Endodermal cell (in vitro differentiated cells): Measurements from ENCODE around the gene ACSM6. TPM values are rescaled to one million over a fixed set of nuclear protein-coding genes. Genes with fewer than 3 reads are reported as not detected.

ENCODE experiments used
- DNase-seq: peaks from one replicate; pipeline ENCODE4 v3.0.0-alpha.2; 2017
- H3K27ac ChIP-seq: 2 replicates; pipeline ENCODE4 v1.5.1; 2013; ENCODE audit warnings: mild to moderate bottlenecking, low read depth, low read length, moderate library complexity
- H3K27me3 ChIP-seq: 2 replicates; pipeline ENCODE4 v1.6.1; 2013; ENCODE audit warnings: mild to moderate bottlenecking, low read length, moderate library complexity; ENCODE audit not compliant: insufficient read depth, control insufficient read depth, poor library complexity, severe bottlenecking
- H3K36me3 ChIP-seq: 2 replicates; pipeline ENCODE4 v1.7.0; 2013; ENCODE audit warnings: mild to moderate bottlenecking, low read length, moderate library complexity; ENCODE audit not compliant: control insufficient read depth, insufficient read depth
- H3K4me1 ChIP-seq: one replicate; pipeline ENCODE4 v1.7.0; 2013; ENCODE audit warnings: low read length; ENCODE audit not compliant: control insufficient read depth, insufficient read depth
- H3K4me3 ChIP-seq: 2 replicates; pipeline ENCODE4 v1.5.1; 2013; ENCODE audit warnings: mild to moderate bottlenecking, low read length, moderate library complexity
- H3K9ac ChIP-seq: 2 replicates; pipeline ENCODE4 v1.6.1; 2013; ENCODE audit warnings: mild to moderate bottlenecking, low read length, moderate library complexity; ENCODE audit not compliant: poor library complexity, severe bottlenecking; ENCODE audit errors: extremely low read depth
- H3K9me3 ChIP-seq: 2 replicates; pipeline ENCODE4 v1.6.1; 2013; ENCODE audit warnings: mild to moderate bottlenecking, low read length, moderate library complexity; ENCODE audit not compliant: control insufficient read depth
- H3K27ac Mint-ChIP-seq: 2 replicates; pipeline ENCODE4 v1.8.0; 2020; ENCODE audit warnings: mixed read lengths
- H3K27me3 Mint-ChIP-seq: 2 replicates; pipeline ENCODE4 v1.8.0; 2021; ENCODE audit warnings: mild to moderate bottlenecking, mixed read lengths; ENCODE audit not compliant: insufficient read depth
- H3K36me3 Mint-ChIP-seq: 2 replicates; pipeline ENCODE4 v1.8.0; 2020; ENCODE audit warnings: low read depth, mixed read lengths
- H3K4me1 Mint-ChIP-seq: 2 replicates; pipeline ENCODE4 v1.8.0; 2020; ENCODE audit warnings: mixed read lengths
- H3K4me3 Mint-ChIP-seq: 2 replicates; pipeline ENCODE4 v1.8.0; 2020; ENCODE audit warnings: mild to moderate bottlenecking, moderate library complexity, mixed read lengths
- H3K9me3 Mint-ChIP-seq: 2 replicates; pipeline ENCODE4 v1.8.0; 2020; ENCODE audit warnings: mild to moderate bottlenecking, mixed read lengths
- CTCF ChIP-seq: fragments of 200-600 bp; sonication (generic); conservative IDR thresholded peaks from 2 replicates; pipeline ENCODE4 v1.5.0; 2021; ENCODE audit warnings: antibody characterized with exemption, mild to moderate bottlenecking
- WGBS, 2 experiments: methylation state at CpG; one replicate each; pipeline versions ENCODE4 v1.1.5 to v1.1.7; 2013; ENCODE audit warnings: missing lambda C conversion rate in 2 of 2, mixed read lengths in 1 of 2; ENCODE audit not compliant: insufficient coverage in 1 of 2, insufficient read length in 1 of 2; 5-methylcytosine and 5-hydroxymethylcytosine counted together
- total RNA-seq, 2 donors: library from RNA; stranded (reverse); fragmentation: NEBNext Ultra II Directional in 1 of 2; extraction: Animal tissue kit (Norgen Biotek cat#: 25700) in 1 of 2; gene quantifications; 2 replicates in 1 of 2; 3 replicates in 1 of 2; pipeline ENCODE4 v1.2.1, GENCODE V29; 2021

ACSM6 gene
- total RNA-seq, 2 donors from 2014 or later: not detected

GRCh38 chr10:95170790-95171189 lies 23.2 kb upstream of the ACSM6 start:
- Histone ChIP-seq H3K4me1 (no peaks in the 10 kb centered on the region), H3K27me3 (no peaks in the 10 kb centered on the region), H3K36me3 (no peaks in the 10 kb centered on the region), H3K9me3 (peaks cover 4% of the 10 kb centered on the region), H3K4me3 (no peak overlapping the region), H3K9ac (no peak overlapping the region), H3K27ac (no peak overlapping the region)
- Mint-ChIP-seq H3K27me3 (no peaks in the 10 kb centered on the region), H3K36me3 (peaks cover 41% of the 10 kb centered on the region), H3K9me3 (peaks cover 33% of the 10 kb centered on the region), H3K4me3 (no peak overlapping the region), H3K27ac (no peak overlapping the region), H3K4me1 (no peaks in the 10 kb centered on the region)
- 79 to 94% methylated on average over 2 of the region's 2 CpGs for WGBS, 2 experiments
- no peak for DNase-seq
- TF ChIP-seq CTCF: no peak

DNA sequence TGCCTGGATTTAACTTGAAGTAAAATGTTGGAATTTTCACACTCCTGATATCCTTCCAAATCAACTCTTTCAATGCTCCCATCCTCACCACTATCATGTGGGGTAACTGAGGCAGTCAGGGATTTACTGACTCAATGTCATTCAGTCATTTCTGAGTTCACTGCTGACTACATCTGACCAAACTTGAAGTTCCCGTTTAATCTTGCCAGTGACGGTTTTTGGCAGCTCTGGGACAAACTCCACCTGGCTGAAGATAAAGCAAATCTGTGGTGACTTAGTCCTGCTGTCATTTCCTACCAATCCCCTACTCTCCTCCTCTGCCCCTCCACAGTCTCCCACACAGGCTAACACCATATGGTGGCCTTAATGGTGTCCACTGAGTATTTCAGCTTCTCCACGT lies 22.7 kb upstream of the ACSM6 start:
- H3K27me3 Mint-ChIP-seq: no peaks in the 10 kb centered on the region
- no peak for TF ChIP-seq CTCF
- Histone ChIP-seq H3K36me3 (no peaks in the 10 kb centered on the region), H3K27me3 (no peaks in the 10 kb centered on the region), H3K4me3 (no peak overlapping the region), H3K9ac (no peak overlapping the region), H3K27ac (no peak overlapping the region), H3K4me1 (no peaks in the 10 kb centered on the region), H3K9me3 (peaks cover 6% of the 10 kb centered on the region)
- H3K27ac Mint-ChIP-seq: no peak overlapping the region
- WGBS, 2 experiments: 91 to 96% methylated on average over 3 of the region's 3 CpGs
- H3K9me3 Mint-ChIP-seq: peaks cover 30% of the 10 kb centered on the region
- no peak overlapping the region for H3K4me3 Mint-ChIP-seq
- DNase-seq: no peak
- H3K36me3 Mint-ChIP-seq: peaks cover 35% of the 10 kb centered on the region
- no peaks in the 10 kb centered on the region for H3K4me1 Mint-ChIP-seq

DNA sequence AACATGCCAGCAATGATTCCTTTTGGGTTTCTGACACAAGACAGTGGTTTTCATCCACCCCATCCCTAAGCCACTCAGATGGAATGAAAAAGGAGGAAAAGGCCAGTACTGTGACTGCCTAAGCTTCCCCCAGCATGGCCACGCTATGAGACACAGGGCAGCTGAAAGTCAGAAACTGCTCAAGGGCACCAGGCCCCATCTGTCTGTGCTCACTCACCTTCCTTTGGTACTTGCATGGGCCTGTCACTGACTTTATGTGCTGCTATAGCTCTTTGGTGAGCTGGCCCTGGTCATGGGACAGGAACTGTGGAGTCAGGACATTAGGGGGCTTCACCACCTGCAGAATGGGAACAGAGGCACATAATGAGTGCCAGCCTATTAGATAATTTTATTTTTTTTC lies 21.2 kb upstream of the ACSM6 start:
- H3K4me1 Mint-ChIP-seq: no peaks in the 10 kb centered on the region
- Histone ChIP-seq H3K36me3 (no peaks in the 10 kb centered on the region), H3K9ac (no peak overlapping the region), H3K9me3 (peaks cover 6% of the 10 kb centered on the region), H3K4me3 (no peak overlapping the region), H3K27ac (no peak overlapping the region), H3K4me1 (no peaks in the 10 kb centered on the region), H3K27me3 (no peaks in the 10 kb centered on the region)
- peaks cover 28% of the 10 kb centered on the region for H3K36me3 Mint-ChIP-seq
- no peak overlapping the region for H3K27ac Mint-ChIP-seq
- no peak for TF ChIP-seq CTCF
- DNase-seq: no peak
- 92 to 100% methylated on average over 1 of the region's 1 CpG for WGBS, 2 experiments
- H3K4me3 Mint-ChIP-seq: no peak overlapping the region
- H3K9me3 Mint-ChIP-seq: peaks cover 18% of the 10 kb centered on the region
- no peaks in the 10 kb centered on the region for H3K27me3 Mint-ChIP-seq
